Measurements from ENCODE around the gene SLC11A1.

SLC11A1 gene, protein sequence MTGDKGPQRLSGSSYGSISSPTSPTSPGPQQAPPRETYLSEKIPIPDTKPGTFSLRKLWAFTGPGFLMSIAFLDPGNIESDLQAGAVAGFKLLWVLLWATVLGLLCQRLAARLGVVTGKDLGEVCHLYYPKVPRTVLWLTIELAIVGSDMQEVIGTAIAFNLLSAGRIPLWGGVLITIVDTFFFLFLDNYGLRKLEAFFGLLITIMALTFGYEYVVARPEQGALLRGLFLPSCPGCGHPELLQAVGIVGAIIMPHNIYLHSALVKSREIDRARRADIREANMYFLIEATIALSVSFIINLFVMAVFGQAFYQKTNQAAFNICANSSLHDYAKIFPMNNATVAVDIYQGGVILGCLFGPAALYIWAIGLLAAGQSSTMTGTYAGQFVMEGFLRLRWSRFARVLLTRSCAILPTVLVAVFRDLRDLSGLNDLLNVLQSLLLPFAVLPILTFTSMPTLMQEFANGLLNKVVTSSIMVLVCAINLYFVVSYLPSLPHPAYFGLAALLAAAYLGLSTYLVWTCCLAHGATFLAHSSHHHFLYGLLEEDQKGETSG
- long read RNA-seq, partial matches to known transcripts = 4 of 5 reads
- long read RNA-seq, other reads (novel, unspliced or antisense) = 1 of 5 reads

DNA sequence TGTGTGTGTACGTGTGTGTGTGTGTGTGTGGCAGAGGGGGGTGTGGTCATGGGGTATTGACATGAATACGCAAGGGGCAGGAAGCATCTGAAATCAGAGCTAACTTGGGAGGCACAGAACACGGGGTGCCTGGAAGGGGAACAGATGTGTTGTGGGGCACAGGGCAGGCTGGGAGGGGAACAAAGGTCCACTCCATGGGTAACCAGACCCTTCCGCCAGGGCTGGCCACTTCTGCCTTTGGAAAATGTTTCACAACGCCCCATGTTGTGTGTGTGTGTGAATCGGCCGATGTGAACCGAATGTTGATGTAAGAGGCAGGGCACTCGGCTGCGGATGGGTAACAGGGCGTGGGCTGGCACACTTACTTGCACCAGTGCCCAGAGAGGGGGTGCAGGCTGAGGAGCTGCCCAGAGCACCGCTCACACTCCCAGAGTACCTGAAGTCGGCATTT, at the start of gene SLC11A1:
TSS of gene SLC11A1 (plus strand) at position 358 of the 451 bp plus-strand sequence. CDS start 96 bp downstream, outside the sequence.
- H3K4me3 ChIP-seq (replicated peaks; ENCODE audit: insufficient read depth, low read length) = peak within 1 kb of the TSS; percentile 14; the same call in 1 of the 2 replicates
- H3K27me3 ChIP-seq (ENCODE audit: insufficient read depth, poor library complexity, severe bottlenecking) = no peaks in the 10 kb centered on the region
- peak within 1 kb of the TSS; percentile 39 for H3K27ac ChIP-seq (replicated peaks)
- DNase-seq (ENCODE audit: low read depth in 1 of 2, low spot score in 1 of 2) = peak; percentile 89 to 92
- TF ChIP-seq, protein P1, sequence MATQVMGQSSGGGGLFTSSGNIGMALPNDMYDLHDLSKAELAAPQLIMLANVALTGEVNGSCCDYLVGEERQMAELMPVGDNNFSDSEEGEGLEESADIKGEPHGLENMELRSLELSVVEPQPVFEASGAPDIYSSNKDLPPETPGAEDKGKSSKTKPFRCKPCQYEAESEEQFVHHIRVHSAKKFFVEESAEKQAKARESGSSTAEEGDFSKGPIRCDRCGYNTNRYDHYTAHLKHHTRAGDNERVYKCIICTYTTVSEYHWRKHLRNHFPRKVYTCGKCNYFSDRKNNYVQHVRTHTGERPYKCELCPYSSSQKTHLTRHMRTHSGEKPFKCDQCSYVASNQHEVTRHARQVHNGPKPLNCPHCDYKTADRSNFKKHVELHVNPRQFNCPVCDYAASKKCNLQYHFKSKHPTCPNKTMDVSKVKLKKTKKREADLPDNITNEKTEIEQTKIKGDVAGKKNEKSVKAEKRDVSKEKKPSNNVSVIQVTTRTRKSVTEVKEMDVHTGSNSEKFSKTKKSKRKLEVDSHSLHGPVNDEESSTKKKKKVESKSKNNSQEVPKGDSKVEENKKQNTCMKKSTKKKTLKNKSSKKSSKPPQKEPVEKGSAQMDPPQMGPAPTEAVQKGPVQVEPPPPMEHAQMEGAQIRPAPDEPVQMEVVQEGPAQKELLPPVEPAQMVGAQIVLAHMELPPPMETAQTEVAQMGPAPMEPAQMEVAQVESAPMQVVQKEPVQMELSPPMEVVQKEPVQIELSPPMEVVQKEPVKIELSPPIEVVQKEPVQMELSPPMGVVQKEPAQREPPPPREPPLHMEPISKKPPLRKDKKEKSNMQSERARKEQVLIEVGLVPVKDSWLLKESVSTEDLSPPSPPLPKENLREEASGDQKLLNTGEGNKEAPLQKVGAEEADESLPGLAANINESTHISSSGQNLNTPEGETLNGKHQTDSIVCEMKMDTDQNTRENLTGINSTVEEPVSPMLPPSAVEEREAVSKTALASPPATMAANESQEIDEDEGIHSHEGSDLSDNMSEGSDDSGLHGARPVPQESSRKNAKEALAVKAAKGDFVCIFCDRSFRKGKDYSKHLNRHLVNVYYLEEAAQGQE (IDR thresholded peaks at IDR 0.05; ENCODE audit: insufficient replicate concordance, low read depth) = no peak
- TF ChIP-seq GABPA (IDR thresholded peaks at IDR 0.05; ENCODE audit: low read depth) = no peak
- TF ChIP-seq SPI1 (IDR thresholded peaks at IDR 0.05; ENCODE audit: borderline replicate concordance, low read depth) = peak; percentile 51; the same call in 1 of the 2 replicates
- peak; percentile 61; the same call in 1 of the 2 replicates for TF ChIP-seq POLR2AphosphoS5 (IDR thresholded peaks at IDR 0.05; ENCODE audit: low read depth)
- TF ChIP-seq, protein P2, sequence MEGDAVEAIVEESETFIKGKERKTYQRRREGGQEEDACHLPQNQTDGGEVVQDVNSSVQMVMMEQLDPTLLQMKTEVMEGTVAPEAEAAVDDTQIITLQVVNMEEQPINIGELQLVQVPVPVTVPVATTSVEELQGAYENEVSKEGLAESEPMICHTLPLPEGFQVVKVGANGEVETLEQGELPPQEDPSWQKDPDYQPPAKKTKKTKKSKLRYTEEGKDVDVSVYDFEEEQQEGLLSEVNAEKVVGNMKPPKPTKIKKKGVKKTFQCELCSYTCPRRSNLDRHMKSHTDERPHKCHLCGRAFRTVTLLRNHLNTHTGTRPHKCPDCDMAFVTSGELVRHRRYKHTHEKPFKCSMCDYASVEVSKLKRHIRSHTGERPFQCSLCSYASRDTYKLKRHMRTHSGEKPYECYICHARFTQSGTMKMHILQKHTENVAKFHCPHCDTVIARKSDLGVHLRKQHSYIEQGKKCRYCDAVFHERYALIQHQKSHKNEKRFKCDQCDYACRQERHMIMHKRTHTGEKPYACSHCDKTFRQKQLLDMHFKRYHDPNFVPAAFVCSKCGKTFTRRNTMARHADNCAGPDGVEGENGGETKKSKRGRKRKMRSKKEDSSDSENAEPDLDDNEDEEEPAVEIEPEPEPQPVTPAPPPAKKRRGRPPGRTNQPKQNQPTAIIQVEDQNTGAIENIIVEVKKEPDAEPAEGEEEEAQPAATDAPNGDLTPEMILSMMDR (IDR thresholded peaks at IDR 0.05; ENCODE audit: insufficient read depth, low read length) = no peak

DNA sequence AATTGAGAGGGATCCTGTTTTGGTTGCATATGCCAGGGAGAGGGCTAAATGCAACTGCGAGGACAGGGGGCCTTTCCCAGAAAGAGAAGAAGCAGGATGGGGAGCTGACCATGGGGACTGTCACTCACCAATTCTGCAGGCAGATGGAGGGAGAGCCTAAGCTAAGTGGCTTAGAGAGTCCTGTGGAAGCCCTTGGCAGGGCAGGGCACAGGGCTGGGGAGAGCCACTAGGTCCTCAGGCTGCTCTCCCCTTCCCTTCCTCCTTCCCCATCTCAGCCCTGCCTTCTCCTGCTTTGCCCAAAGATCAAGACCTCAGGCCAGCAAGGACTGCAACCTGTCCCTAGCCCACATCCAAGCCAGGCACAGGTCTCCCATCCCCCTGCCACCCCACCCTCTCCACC, 49.8 kb upstream of the SLC11A1 start:
- H3K4me3 ChIP-seq (replicated peaks; ENCODE audit: insufficient read depth, low read length) = peak overlapping the region; percentile 45
- H3K27me3 ChIP-seq (ENCODE audit: insufficient read depth, poor library complexity, severe bottlenecking) = no peaks in the 10 kb centered on the region
- peak overlapping the region; percentile 97 for H3K27ac ChIP-seq (replicated peaks)
- TF ChIP-seq, protein P2 (IDR thresholded peaks at IDR 0.05; ENCODE audit: insufficient read depth, low read length) = no peak
- peak in 1 of 2 experiments; percentile 33 for DNase-seq (ENCODE audit: low read depth in 1 of 2, low spot score in 1 of 2)

DNA sequence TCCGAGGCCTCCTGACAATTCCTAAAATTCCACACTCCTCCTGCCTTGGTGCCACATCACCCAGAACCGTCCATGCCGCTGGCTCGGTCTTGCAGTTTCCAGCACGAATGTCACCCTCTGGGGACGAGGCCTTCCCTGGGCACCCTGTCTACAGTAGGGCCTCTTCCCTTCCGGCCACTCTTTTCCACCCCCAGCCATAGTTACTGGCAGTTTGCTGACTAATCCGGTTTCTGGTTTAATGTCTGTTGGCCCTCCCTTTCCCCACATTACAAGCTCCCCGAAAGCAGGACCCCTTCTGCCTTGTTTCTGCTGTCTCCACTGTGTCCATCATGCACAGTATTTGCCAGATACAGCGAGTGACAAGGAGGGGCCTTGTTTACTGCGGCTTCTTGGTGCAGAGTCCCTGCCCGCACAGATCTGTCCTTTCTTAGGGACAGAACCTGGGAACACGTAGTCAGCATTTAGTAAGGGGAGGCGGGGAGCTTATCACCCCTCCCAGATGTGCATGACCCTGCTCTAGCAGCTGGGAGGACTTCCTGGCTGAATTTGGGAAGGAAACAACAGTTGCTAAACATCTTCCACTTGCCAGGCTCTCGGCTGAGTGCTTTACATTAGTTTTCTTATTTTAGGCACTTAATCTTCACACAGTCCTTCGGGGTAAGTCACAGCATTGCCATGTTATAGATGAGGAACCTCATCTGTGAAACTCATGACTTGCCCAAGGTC, 49.0 kb upstream of the SLC11A1 start:
- Histone ChIP-seq H3K27me3 (ENCODE audit: insufficient read depth, poor library complexity, severe bottlenecking) (no peaks in the 10 kb centered on the region), H3K27ac (replicated peaks) (peak overlapping the region; percentile 97), H3K4me3 (replicated peaks; ENCODE audit: insufficient read depth, low read length) (peak overlapping the region; percentile 45)
- peak; percentile 57; the same call in 1 of the 2 replicates for TF ChIP-seq SPI1 (IDR thresholded peaks at IDR 0.05; ENCODE audit: borderline replicate concordance, low read depth)
- TF ChIP-seq, protein P2 (IDR thresholded peaks at IDR 0.05; ENCODE audit: insufficient read depth, low read length) = no peak
- TF ChIP-seq, protein P1 (IDR thresholded peaks at IDR 0.05; ENCODE audit: insufficient replicate concordance, low read depth) = no peak
- peak; percentile 52; the same call in 1 of the 2 replicates for TF ChIP-seq GABPA (IDR thresholded peaks at IDR 0.05; ENCODE audit: low read depth)
- TF ChIP-seq POLR2AphosphoS5 (IDR thresholded peaks at IDR 0.05; ENCODE audit: low read depth) = peak; percentile 89
- DNase-seq (ENCODE audit: low read depth in 1 of 2, low spot score in 1 of 2) = peak; percentile 85 to 94
